ENCODE results near the gene MAP1B. TPM values are rescaled to one million over a fixed set of nuclear protein-coding genes. Genes with fewer than 3 reads are reported as not detected.
A peak's percentile ranks its signal among the peaks of the same experiment; 100 is the strongest.

Gene MAP1B
- polyA plus RNA-seq, 2 of the 4 experiments (the other 2 are of a cell fraction): 40.2 to 73.0 TPM

DNA sequence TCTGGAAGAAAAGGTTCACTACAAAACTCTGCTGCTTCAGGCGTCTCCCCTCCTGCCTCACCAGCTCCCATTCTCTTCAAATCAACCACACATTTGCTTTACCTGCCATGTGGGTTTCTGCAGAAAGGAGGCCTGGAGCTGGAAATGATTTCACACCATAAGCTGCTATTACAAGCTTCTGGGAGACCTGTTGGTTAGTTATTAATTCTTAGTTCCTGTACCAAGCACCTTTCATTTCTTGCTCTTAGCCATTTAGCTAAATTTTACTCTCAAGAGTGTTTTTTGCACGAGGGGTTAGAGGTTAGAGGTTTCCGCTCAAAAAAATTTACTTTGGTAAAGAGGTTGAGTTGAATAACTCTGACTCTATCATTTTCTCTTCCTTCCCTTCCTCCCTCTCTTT lies 70.3 kb downstream of the MAP1B start (continued):
- TF ChIP-seq, protein P1, sequence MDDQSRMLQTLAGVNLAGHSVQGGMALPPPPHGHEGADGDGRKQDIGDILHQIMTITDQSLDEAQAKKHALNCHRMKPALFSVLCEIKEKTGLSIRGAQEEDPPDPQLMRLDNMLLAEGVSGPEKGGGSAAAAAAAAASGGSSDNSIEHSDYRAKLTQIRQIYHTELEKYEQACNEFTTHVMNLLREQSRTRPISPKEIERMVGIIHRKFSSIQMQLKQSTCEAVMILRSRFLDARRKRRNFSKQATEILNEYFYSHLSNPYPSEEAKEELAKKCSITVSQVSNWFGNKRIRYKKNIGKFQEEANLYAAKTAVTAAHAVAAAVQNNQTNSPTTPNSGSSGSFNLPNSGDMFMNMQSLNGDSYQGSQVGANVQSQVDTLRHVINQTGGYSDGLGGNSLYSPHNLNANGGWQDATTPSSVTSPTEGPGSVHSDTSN (IDR thresholded peaks at IDR 0.05): no peak
- TF ChIP-seq HOXB5 (CRISPR knock-in tag; IDR thresholded peaks at IDR 0.05) (no peak), TP53 (CRISPR knock-in tag; IDR thresholded peaks at IDR 0.05) (no peak)

DNA sequence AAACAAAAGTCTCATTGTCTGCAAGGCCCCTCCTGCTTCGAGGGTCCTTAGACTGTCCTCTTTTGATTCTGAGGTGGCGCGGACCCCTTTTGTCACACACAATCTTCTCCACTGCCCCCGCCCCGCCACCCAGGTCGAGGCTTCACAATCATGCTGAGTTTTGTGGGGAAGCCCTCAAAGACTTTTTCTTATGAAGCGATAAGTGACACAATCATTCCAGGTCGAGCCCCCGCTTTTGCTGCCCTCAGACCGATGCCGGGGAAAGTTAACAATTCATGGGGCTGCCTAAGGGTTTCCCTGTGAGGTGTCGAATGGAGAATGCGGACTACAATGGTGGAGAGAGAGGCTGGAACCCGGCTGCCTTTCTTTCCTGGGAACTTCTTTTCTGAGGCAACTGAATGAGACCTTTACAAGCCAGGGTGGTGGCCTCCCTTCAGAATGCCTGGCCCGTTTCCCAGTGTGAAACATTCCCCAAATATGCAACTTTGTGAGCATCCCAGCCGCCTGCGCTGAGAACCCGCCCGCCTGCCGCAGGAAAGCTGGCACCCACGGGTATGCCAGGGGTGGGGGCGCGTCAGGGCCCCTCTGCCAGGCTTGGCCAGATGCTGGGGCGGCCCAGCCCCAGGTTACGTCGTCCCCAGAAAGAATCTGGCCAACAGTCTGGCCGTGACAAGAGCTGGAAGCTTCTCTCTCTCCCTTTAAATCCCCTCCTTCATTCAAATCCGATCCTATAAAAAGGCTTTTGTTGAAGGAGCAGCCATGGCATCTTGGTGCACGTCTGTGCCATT lies 71.9 kb downstream of the MAP1B start:
- 51% methylated on average over 25 of the region's 29 CpGs for WGBS (ENCODE audit: missing lambda C conversion rate)
- peak overlapping the region; percentile 75 to 81 for H3K27ac ChIP-seq
- FAIRE-seq: no peak
- no peak overlapping the region; the same call in 2 of the 3 replicates for H3K4me3 ChIP-seq
- ChIA-PET POLR2A (no interaction called here), CTCF (interaction anchor here (0.5 to 1.6 kb wide), 4 partner anchors 35 to 395 kb away, joined by 3 to 4 read pairs (median 4); no protein-coding TSS in a partner anchor)
- DNase-seq (ENCODE audit: low read depth in 1 of 2, low spot score in 1 of 2): peak; percentile 17 to 52
- peak overlapping the region; percentile 86 for H3K4me2 ChIP-seq
- ATAC-seq: peak; percentile 78 to 87
- no peaks in the 10 kb centered on the region for H3K9me3 ChIP-seq
- TF ChIP-seq, protein P2, sequence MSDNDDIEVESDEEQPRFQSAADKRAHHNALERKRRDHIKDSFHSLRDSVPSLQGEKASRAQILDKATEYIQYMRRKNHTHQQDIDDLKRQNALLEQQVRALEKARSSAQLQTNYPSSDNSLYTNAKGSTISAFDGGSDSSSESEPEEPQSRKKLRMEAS (IDR thresholded peaks at IDR 0.05): peak; percentile 33; the same call in 1 of the 2 replicates
- TF ChIP-seq PHF8 (IDR thresholded peaks at IDR 0.05; ENCODE audit: borderline replicate concordance, low read depth) (no peak), FOSB (CRISPR knock-in tag; IDR thresholded peaks at IDR 0.05) (no peak), GATA3 (IDR thresholded peaks at IDR 0.05; ENCODE audit: borderline replicate concordance) (peak; percentile 20; the same call in 1 of the 2 replicates), RAD21 (conservative IDR thresholded peaks at IDR 0.05 in 1 of 2, IDR thresholded peaks at IDR 0.05 in 1 of 2) (0 out of 5 replicates have a peak, but pooled peaks of 1 of the 2 experiments have one; percentile 20), POLR2AphosphoS2 (conservative IDR thresholded peaks at IDR 0.05; ENCODE audit: low read length) (no peak)
- TF ChIP-seq, protein P3, sequence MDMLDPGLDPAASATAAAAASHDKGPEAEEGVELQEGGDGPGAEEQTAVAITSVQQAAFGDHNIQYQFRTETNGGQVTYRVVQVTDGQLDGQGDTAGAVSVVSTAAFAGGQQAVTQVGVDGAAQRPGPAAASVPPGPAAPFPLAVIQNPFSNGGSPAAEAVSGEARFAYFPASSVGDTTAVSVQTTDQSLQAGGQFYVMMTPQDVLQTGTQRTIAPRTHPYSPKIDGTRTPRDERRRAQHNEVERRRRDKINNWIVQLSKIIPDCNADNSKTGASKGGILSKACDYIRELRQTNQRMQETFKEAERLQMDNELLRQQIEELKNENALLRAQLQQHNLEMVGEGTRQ (IDR thresholded peaks at IDR 0.05): no peak
- H3K4me1 ChIP-seq: peaks cover 48% of the 10 kb centered on the region

DNA sequence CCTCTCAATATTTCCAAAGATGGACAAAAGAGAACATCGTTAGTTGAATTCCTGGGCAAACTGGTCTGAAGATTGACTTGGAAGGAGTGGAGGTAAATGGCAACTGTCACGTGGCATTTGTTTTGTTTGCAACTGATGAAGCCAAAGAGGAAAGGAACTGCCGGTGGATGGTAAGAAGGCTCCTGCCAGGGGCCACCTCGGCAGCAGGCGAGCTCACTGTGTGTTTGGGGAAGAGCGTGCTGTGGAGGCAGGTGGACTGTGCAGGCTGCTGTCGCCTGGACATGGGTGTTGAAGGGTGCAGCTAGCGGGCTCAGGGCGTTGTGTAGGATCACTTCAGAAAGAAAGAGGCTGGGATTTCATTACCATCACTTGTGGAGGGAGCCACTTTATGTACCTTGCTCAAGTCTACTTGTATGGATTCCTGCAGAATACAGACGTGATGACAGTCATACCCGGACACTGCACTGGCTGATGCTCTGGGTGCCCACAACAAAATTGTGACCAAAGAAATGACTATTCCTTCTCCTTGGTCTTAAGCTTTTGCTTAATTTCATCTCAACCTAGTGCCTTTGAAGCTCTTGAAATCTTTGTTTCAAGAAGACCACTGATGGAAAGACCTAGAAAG lies 72.7 kb downstream of the MAP1B start:
- WGBS (ENCODE audit: missing lambda C conversion rate): 87% methylated on average over 11 of the region's 11 CpGs
- CTCF ChIA-PET: interaction anchor here (0.5 to 1.6 kb wide), 2 partner anchors 36 to 129 kb away, joined by 4 read pairs; no protein-coding TSS in a partner anchor
- Histone ChIP-seq H3K9me3 (no peaks in the 10 kb centered on the region), H3K4me3 (no peak overlapping the region; the same call in 2 of the 3 replicates), H3K4me1 (peaks cover 48% of the 10 kb centered on the region), H3K4me2 (peak overlapping the region; percentile 86), H3K27ac (peak overlapping the region; percentile 75 to 81)
- POLR2A ChIA-PET: no interaction called here
- ATAC-seq (peak; percentile 23 to 30; a peak in 4 of 6 replicates), FAIRE-seq (no peak), DNase-seq (ENCODE audit: low read depth in 1 of 2, low spot score in 1 of 2) (no peak)
- no peak for TF ChIP-seq PHF8 (IDR thresholded peaks at IDR 0.05; ENCODE audit: borderline replicate concordance, low read depth)
- TF ChIP-seq NR3C1 (IDR thresholded peaks at IDR 0.05): no peak

DNA sequence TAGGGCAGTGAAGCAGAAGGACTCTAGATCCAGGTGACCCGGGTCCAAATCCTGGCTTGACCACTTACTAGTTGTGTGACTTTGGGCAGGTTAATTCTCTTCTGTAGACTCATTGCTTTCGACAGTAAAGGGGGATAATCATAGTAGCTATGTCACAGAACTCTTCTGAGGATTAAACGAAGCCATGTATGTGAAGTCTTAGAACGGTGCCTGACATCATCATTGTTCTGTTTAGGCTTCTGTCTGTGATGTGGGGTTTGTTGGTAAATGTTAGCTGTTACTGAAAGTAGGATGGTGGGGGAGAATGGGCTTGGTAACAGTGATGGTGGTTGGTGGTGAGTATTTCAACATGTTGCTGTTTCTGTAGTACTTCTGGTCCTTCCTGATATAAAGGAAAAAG lies 73.7 kb downstream of the MAP1B start:
- CTCF ChIA-PET: interaction anchor here (0.6 to 1.6 kb wide), 2 partner anchors 37 to 127 kb away, joined by 3 to 4 read pairs; no protein-coding TSS in a partner anchor
- Histone ChIP-seq H3K4me1 (peaks cover 48% of the 10 kb centered on the region), H3K4me2 (no peak overlapping the region), H3K4me3 (no peak overlapping the region), H3K9me3 (no peaks in the 10 kb centered on the region), H3K27ac (0 out of 6 replicates have a peak overlapping the region, but pooled peaks of 1 of the 2 experiments have one; percentile 32)
- POLR2A ChIA-PET: no interaction called here
- DNase-seq (ENCODE audit: low read depth in 1 of 2, low spot score in 1 of 2) (no peak), FAIRE-seq (no peak), ATAC-seq (no peak)
- WGBS (ENCODE audit: missing lambda C conversion rate): 94% methylated on average over 4 of the region's 4 CpGs
- TF ChIP-seq, protein P3 (IDR thresholded peaks at IDR 0.05): no peak
- no peak for TF ChIP-seq KDM1A (IDR thresholded peaks at IDR 0.05; ENCODE audit: low read depth)
- no peak for TF ChIP-seq ZFP36 (IDR thresholded peaks at IDR 0.05; ENCODE audit: borderline replicate concordance, partially characterized antibody)
- TF ChIP-seq ZC3H11A (IDR thresholded peaks at IDR 0.05): no peak
- no peak for TF ChIP-seq NFE2L2 (conservative IDR thresholded peaks at IDR 0.05; ENCODE audit: low read length)
- TF ChIP-seq KDM5A (IDR thresholded peaks at IDR 0.05): no peak
- TF ChIP-seq, protein P4, sequence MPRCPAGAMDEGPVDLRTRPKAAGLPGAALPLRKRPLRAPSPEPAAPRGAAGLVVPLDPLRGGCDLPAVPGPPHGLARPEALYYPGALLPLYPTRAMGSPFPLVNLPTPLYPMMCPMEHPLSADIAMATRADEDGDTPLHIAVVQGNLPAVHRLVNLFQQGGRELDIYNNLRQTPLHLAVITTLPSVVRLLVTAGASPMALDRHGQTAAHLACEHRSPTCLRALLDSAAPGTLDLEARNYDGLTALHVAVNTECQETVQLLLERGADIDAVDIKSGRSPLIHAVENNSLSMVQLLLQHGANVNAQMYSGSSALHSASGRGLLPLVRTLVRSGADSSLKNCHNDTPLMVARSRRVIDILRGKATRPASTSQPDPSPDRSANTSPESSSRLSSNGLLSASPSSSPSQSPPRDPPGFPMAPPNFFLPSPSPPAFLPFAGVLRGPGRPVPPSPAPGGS (IDR thresholded peaks at IDR 0.05): no peak
- TF ChIP-seq, protein P5, sequence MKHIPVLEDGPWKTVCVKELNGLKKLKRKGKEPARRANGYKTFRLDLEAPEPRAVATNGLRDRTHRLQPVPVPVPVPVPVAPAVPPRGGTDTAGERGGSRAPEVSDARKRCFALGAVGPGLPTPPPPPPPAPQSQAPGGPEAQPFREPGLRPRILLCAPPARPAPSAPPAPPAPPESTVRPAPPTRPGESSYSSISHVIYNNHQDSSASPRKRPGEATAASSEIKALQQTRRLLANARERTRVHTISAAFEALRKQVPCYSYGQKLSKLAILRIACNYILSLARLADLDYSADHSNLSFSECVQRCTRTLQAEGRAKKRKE (CRISPR knock-in tag; IDR thresholded peaks at IDR 0.05; ENCODE audit: low read depth): no peak
- no peak for TF ChIP-seq RARB (CRISPR knock-in tag; IDR thresholded peaks at IDR 0.05)
